H1 (cell line): ENCODE results near the gene MYO5A. TPM values are rescaled to one million over a fixed set of nuclear protein-coding genes. Genes with fewer than 3 reads are reported as not detected.

Experiments
- polyA plus RNA-seq, 7 experiments: library from polyadenylated mRNA; depleted of rRNA in 3 of 7; stranded (reverse) in 5 of 7; unstranded in 2 of 7; fragments of >200 nt in 5 of 7; fragments of 200-250 nt in 2 of 7; gene quantifications; 1 replicate in 5 of 7; 2 replicates in 1 of 7; 4 replicates in 1 of 7; pipeline versions ENCODE4 v1.2.1 to v1.2.3, GENCODE V29; 2011 to 2013; ENCODE audit warnings: missing spikeins in 2 of 7, mixed read lengths in 2 of 7
- total RNA-seq: library from RNA; stranded (reverse); fragmentation: NEBNext Ultra II Directional; extraction: Animal tissue kit (Norgen Biotek cat#: 25700); gene quantifications from 2 replicates; pipeline ENCODE4 v1.2.1, GENCODE V29; 2021
- TF ChIP-seq, protein P1 (sequence below): IDR thresholded peaks from 2 replicates; pipeline ENCODE4 v1.6.1; 2011; ENCODE audit warnings: low read depth, mild to moderate bottlenecking, low read length; ENCODE audit not compliant: insufficient read depth

Gene MYO5A
- total and polyA plus RNA-seq, 2 of the 8 experiments (the other 6 are each of a cell fraction or from before 2014, with no cell fraction given): 11.4 to 24.7 TPM

DNA sequence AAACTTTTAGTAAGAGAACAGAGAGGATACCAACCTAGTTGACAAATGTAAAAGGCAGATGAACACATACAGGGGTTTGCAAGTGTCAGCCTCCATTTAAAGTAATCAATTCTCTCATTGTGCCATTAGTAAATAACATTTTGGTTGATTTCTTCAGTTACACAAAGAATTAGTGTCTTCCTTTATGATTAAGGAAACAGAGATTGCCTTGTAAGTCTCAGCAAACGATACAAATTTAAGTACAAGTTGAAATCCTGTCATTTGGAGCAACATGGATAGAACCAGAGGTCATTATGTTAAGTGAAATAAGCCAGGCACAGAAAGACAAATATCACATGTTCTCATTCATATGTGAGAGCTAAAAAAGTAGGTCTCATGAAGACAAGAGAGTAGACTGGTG lies 26.1 kb downstream of the MYO5A start (continued):
- TF ChIP-seq, protein P1, sequence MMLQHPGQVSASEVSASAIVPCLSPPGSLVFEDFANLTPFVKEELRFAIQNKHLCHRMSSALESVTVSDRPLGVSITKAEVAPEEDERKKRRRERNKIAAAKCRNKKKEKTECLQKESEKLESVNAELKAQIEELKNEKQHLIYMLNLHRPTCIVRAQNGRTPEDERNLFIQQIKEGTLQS: no peak
